ENCODE results near the gene TAF3. TPM values are rescaled to one million over a fixed set of nuclear protein-coding genes. Genes with fewer than 3 reads are reported as not detected.

The TAF3 gene
- total and polyA plus RNA-seq, 12 donors = 3.6 to 14.9 (median 11.0) TPM

GRCh38 chr10:7922707-7923106 lies 104.4 kb downstream of the TAF3 start:
- no peak for DNase-seq
- Histone ChIP-seq H3K27me3 (no peaks in the 10 kb centered on the region), H3K9me3 (no peaks in the 10 kb centered on the region), H3K4me1 (peaks cover 0 to 4% (median 0%) of the 10 kb centered on the region in 9 donors), H3K27ac (no peak overlapping the region), H3K36me3 (no peaks in the 10 kb centered on the region), H3K4me3 (no peak overlapping the region)
- no peak for ATAC-seq
- WGBS, 2 donors = 94% methylated on average over 3 of the region's 3 CpGs
- intact Hi-C loops (cut with DNase I) = no loop called here
- TF ChIP-seq CTCF (IDR thresholded peaks at IDR 0.05) = no peak

DNA sequence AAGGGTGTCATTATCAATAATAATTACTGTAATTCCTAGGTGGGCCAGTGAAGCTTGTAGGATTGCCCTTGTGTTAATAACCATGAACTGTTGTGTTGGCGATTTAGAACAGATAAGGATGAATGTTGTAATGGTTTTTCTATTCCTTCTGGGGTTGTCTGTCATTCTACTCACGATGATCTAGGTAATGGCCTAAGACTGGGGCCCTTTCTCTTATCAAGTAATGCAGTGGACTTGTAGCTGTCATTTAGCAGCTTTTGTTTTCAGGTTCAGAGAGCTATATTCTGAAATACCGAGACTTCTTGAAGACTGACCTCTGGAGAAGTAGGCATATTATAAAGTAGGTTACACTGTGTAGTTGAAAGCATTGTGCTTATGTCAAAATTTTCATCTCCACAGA lies 110.2 kb downstream of the TAF3 start:
- no peaks in the 10 kb centered on the region for H3K27me3 ChIP-seq

DNA sequence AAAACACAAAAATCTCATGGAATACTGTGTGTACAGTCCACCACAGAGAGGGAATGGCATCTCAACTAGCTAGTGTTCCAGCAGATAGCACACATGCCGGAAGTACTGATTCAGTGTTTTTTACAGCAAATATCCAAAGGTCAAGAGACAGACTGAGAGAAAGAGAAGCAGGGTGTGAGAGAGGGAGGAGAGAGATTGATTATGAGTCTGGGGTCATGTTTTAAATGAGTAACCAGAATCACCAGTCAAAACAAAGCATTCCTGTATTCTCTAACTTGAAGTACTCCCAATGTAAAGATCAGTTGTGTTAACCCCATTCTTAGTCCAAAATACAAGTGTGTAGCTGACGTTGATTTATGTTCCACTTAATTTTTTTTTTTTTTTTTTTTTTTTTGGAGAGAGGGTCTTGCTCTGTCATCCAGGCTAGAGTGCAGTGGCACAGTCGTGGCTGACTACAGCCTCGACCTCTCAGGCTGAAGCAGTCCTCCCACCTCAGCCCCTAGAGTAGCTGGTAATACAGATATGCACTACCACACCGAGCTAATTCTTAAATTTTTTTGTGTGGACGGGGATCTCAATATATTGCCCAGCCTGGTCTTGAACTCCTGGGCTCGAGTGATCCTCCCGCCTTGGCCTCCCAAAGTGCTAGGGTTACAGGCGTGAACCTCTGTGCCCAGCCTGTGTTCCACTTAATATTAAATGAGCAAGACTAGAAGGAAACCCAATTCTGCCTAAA lies 114.2 kb downstream of the TAF3 start:
- ATAC-seq (no peak), DNase-seq (no peak)
- intact Hi-C loops (cut with DNase I) = no loop called here
- 87 to 90% methylated on average over 9 of the region's 9 CpGs for WGBS, 2 donors
- H3K4me3 ChIP-seq = no peak overlapping the region
- peaks cover 0 to 12% (median 0%) of the 10 kb centered on the region in 9 donors for H3K4me1 ChIP-seq
- H3K27me3 ChIP-seq = no peaks in the 10 kb centered on the region
- H3K36me3 ChIP-seq = no peaks in the 10 kb centered on the region
- no peak for TF ChIP-seq CTCF (IDR thresholded peaks at IDR 0.05)
- no peak overlapping the region for H3K27ac ChIP-seq
- peaks cover 0 to 9% (median 0%) of the 10 kb centered on the region in 11 donors for H3K9me3 ChIP-seq

More for the DNA sequence above, 110.2 kb downstream of the TAF3 start:
- no peak for TF ChIP-seq CTCF (IDR thresholded peaks at IDR 0.05)
- no peak overlapping the region for H3K27ac ChIP-seq
- peaks cover 0 to 12% (median 0%) of the 10 kb centered on the region in 9 donors for H3K4me1 ChIP-seq
- H3K4me3 ChIP-seq = no peak overlapping the region
- H3K36me3 ChIP-seq = no peaks in the 10 kb centered on the region
- DNase-seq (no peak), ATAC-seq (no peak)
- intact Hi-C loops (cut with DNase I) = no loop called here
- H3K9me3 ChIP-seq = no peaks in the 10 kb centered on the region
- 79% methylated on average over 3 of the region's 3 CpGs for WGBS, 2 donors

DNA sequence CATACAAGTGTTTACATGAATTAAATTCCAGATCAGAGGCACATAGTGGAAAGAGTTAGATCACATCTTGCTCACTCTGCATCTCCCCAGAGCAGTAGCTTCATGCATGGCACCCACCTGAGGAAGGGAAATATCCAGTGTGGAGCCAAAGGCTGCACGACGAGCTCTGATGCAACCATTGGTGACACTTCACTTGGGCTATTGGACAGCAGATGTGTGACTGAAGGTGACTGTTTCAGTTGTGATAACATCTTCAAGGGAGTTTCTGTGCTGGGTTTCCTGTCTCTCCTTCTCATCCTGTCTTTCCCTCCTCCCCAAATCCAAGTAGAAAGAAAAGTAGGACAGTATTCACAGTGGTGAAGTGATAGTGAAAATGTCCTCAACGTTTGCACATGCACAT lies 115.0 kb downstream of the TAF3 start:
- Histone ChIP-seq H3K36me3 (no peaks in the 10 kb centered on the region), H3K27me3 (no peaks in the 10 kb centered on the region), H3K27ac (no peak overlapping the region), H3K9me3 (peaks cover 0 to 12% (median 0%) of the 10 kb centered on the region in 11 donors), H3K4me1 (peaks cover 0 to 12% (median 0%) of the 10 kb centered on the region in 9 donors), H3K4me3 (no peak overlapping the region)
- WGBS, 2 donors = 53 to 64% methylated on average over 3 of the region's 3 CpGs
- intact Hi-C loops (cut with DNase I) = no loop called here
- DNase-seq = no peak
- no peak for ATAC-seq
- no peak for TF ChIP-seq CTCF (IDR thresholded peaks at IDR 0.05)

Data from heart right ventricle (tissue), 16 donors.